Posterior vena cava (tissue), 2 donors: ENCODE measurements around the gene OR6F1. TPM values are rescaled to one million over a fixed set of nuclear protein-coding genes. Genes with fewer than 3 reads are reported as not detected.

Experiments
- total RNA-seq, 2 donors: library from RNA; stranded (reverse); fragmentation: NEBNext Ultra II Directional; extraction: Animal tissue kit (Norgen Biotek cat#: 25700); gene quantifications; one replicate each; pipeline ENCODE4 v1.2.1, GENCODE V29; 2021
- donor health status: DM: yes; HTN: yes; CAD: no.
- donor health status: DM: yes; HTN: yes; CAD: no.

The OR6F1 gene
- total RNA-seq, 2 donors from 2014 or later = not detected

Other genes starting within 250 kb of the OR6F1 start
- not detected for gene OR2C3, start 180.2 kb downstream of the OR6F1 start, total RNA-seq
- under 1 TPM; 0.29 to 0.60 TPM for gene GCSAML, start 167.5 kb downstream of the OR6F1 start, total RNA-seq
- not detected for gene OR2G2, start 128.3 kb downstream of the OR6F1 start, total RNA-seq
- not detected for gene OR2G3, start 111.1 kb downstream of the OR6F1 start, total RNA-seq
- not detected for gene OR13G1, start 36.9 kb downstream of the OR6F1 start, total RNA-seq
- gene OR14K1, start 22.0 kb upstream of the OR6F1 start, total RNA-seq = not detected
- gene OR14A2, start 31.5 kb upstream of the OR6F1 start, total RNA-seq = not detected
- gene OR1C1, start 43.9 kb upstream of the OR6F1 start, total RNA-seq = not detected
- not detected for gene OR14A16, start 107.5 kb upstream of the OR6F1 start, total RNA-seq
- not detected for gene OR11L1, start 125.2 kb upstream of the OR6F1 start, total RNA-seq
- gene TRIM58, start 140.5 kb upstream of the OR6F1 start, total RNA-seq = 1 to 10 TPM; 1.4 to 4.1 TPM
- gene OR2W3, start 178.9 kb upstream of the OR6F1 start, total RNA-seq = 1 to 10 TPM in 1 of 2 donors, under 1 TPM in 1; 0.33 to 1.9 TPM
- not detected for gene OR2T8, start 203.6 kb upstream of the OR6F1 start, total RNA-seq
- not detected for gene OR2AJ1, start 208.2 kb upstream of the OR6F1 start, total RNA-seq
- gene OR2L8, start 232.2 kb upstream of the OR6F1 start, total RNA-seq = not detected
- gene OR2AK2, start 248.6 kb upstream of the OR6F1 start, total RNA-seq = not detected